Natural killer cell (primary cell): Measurements from ENCODE around the gene CLNK. TPM values are rescaled to one million over a fixed set of nuclear protein-coding genes. Genes with fewer than 3 reads are reported as not detected.

ENCODE experiments used
- ATAC-seq, 3 donors: fragments of 150-1000 bp in 2 of 3; fragments of 200-7000 bp in 1 of 3; cut with Tn5 transposase; 1 replicate in 1 of 3; 2 replicates in 2 of 3; pipeline ENCODE4 v1.10.0; 2021; ENCODE audit warnings: mild to moderate bottlenecking in 2 of 3, moderate library complexity in 2 of 3
- DNase-seq, 2 donors: peaks; one replicate each; pipeline versions ENCODE4 v3.0.0 to v3.0.0-alpha.2; 2013 to 2021; ENCODE audit warnings: mixed read lengths in 1 of 2
- H3K27ac ChIP-seq: one replicate; pipeline ENCODE4 v1.5.1; 2013; ENCODE audit warnings: mild to moderate bottlenecking, low read length
- H3K27me3 ChIP-seq: one replicate; pipeline ENCODE4 v1.6.1; 2013; ENCODE audit warnings: low read length; ENCODE audit not compliant: control insufficient read depth, insufficient read depth
- H3K36me3 ChIP-seq: one replicate; pipeline ENCODE4 v1.6.1; 2013; ENCODE audit warnings: low read length; ENCODE audit not compliant: control insufficient read depth, insufficient read depth
- H3K4me1 ChIP-seq: one replicate; pipeline ENCODE4 v1.6.1; 2013; ENCODE audit warnings: low read length; ENCODE audit not compliant: control insufficient read depth, insufficient read depth
- H3K4me3 ChIP-seq: one replicate; pipeline ENCODE4 v1.5.1; 2013; ENCODE audit warnings: low read length
- H3K9me3 ChIP-seq: one replicate; pipeline ENCODE4 v1.6.1; 2013; ENCODE audit warnings: low read length; ENCODE audit not compliant: control insufficient read depth, insufficient read depth
- H3K27ac Mint-ChIP-seq, 2 donors: one replicate each; pipeline ENCODE4 v1.8.0; 2022; ENCODE audit warnings: mild to moderate bottlenecking in 2 of 2, mixed read lengths in 2 of 2, moderate library complexity in 1 of 2
- H3K27me3 Mint-ChIP-seq, 2 donors: one replicate each; pipeline ENCODE4 v1.8.0; 2022; ENCODE audit warnings: low read depth in 2 of 2, mixed read lengths in 2 of 2
- H3K36me3 Mint-ChIP-seq: one replicate; pipeline ENCODE4 v1.8.0; 2022; ENCODE audit warnings: mixed read lengths
- H3K4me1 Mint-ChIP-seq, 2 donors: one replicate each; pipeline ENCODE4 v1.8.0; 2022; ENCODE audit warnings: mixed read lengths in 2 of 2
- H3K4me3 Mint-ChIP-seq: one replicate; pipeline ENCODE4 v1.8.0; 2022; ENCODE audit warnings: mild to moderate bottlenecking, moderate library complexity, mixed read lengths
- H3K9me3 Mint-ChIP-seq, 2 donors: one replicate each; pipeline ENCODE4 v1.8.0; 2022; ENCODE audit warnings: mixed read lengths in 2 of 2
- WGBS: methylation state at CpG from one replicate; pipeline ENCODE4 v1.1.7; 2013; ENCODE audit warnings: missing lambda C conversion rate; ENCODE audit not compliant: insufficient coverage; 5-methylcytosine and 5-hydroxymethylcytosine counted together
- intact Hi-C: fragments of 100-400 bp; cut with micrococcal nuclease; formaldehyde crosslinking; loops from one replicate; pipeline ENCODE4 v1.14.2; 2022
- total RNA-seq, 4 donors: library from RNA; stranded (reverse); fragments of 120-200 nt in 1 of 4; gene quantifications; one replicate each; pipeline versions ENCODE4 v1.2.3 to v1.2.4, GENCODE V29; 2013 to 2022
- TF ChIP-seq, protein P1 (sequence below): fragments of 200-600 bp; IDR thresholded peaks from one replicate; pipeline ENCODE4 v1.8.0; 2022; ENCODE audit warnings: antibody characterized with exemption

The CLNK gene
- total RNA-seq, 3 donors from 2014 or later (not counting 1 experiment from before 2014, with no cell fraction given): 1.00 to 1.1 (median 1.0) TPM

DNA sequence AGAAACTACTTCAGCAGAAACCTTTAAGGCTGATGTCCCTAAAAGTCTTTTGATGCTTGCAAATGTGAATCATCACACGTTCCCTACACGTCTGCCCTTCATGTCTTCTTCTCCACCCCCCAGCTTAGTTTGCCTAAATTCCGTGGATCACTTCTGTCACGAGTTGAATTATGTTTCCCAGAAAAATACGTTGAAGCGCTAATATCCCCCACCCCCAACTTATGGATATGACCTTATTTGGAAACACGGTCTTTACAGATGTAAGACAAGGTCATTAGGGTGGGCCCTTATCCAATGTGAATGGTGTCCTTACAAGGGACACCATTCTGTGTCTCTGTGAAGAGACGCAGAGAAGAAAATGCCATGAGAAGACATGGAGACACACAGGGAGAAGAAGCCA, 225.3 kb downstream of the CLNK start:
- Mint-ChIP-seq H3K4me1 (peaks cover 20 to 24% of the 10 kb centered on the region in 2 donors), H3K27ac (no peak overlapping the region), H3K36me3 (no peaks in the 10 kb centered on the region), H3K27me3 (peaks cover 23 to 36% of the 10 kb centered on the region in 2 donors), H3K4me3 (no peak overlapping the region), H3K9me3 (no peaks in the 10 kb centered on the region)
- Histone ChIP-seq H3K27ac (no peak overlapping the region), H3K4me3 (no peak overlapping the region), H3K9me3 (no peaks in the 10 kb centered on the region), H3K4me1 (peaks cover 23% of the 10 kb centered on the region), H3K36me3 (peaks cover 2% of the 10 kb centered on the region), H3K27me3 (peaks cover 19% of the 10 kb centered on the region)
- 96% methylated on average over 8 of the region's 8 CpGs for WGBS
- ATAC-seq (no peak), DNase-seq (no peak)
- TF ChIP-seq, protein P1, sequence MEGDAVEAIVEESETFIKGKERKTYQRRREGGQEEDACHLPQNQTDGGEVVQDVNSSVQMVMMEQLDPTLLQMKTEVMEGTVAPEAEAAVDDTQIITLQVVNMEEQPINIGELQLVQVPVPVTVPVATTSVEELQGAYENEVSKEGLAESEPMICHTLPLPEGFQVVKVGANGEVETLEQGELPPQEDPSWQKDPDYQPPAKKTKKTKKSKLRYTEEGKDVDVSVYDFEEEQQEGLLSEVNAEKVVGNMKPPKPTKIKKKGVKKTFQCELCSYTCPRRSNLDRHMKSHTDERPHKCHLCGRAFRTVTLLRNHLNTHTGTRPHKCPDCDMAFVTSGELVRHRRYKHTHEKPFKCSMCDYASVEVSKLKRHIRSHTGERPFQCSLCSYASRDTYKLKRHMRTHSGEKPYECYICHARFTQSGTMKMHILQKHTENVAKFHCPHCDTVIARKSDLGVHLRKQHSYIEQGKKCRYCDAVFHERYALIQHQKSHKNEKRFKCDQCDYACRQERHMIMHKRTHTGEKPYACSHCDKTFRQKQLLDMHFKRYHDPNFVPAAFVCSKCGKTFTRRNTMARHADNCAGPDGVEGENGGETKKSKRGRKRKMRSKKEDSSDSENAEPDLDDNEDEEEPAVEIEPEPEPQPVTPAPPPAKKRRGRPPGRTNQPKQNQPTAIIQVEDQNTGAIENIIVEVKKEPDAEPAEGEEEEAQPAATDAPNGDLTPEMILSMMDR: no peak
- intact Hi-C loops: loop anchor here (10.0 kb wide), 1 partner anchor 1015 kb away; no protein-coding TSS in a partner anchor

GRCh38 chr4:10458177-10458576, 226.4 kb downstream of the CLNK start:
- 82% methylated on average over 13 of the region's 13 CpGs for WGBS
- intact Hi-C loops: loop anchor here (10.0 kb wide), 1 partner anchor 1017 kb away; no protein-coding TSS in a partner anchor
- no peaks in the 10 kb centered on the region for H3K9me3 Mint-ChIP-seq
- peaks cover 23% of the 10 kb centered on the region for H3K4me1 ChIP-seq
- H3K36me3 ChIP-seq: peaks cover 4% of the 10 kb centered on the region
- H3K27ac Mint-ChIP-seq: peak overlapping the region in 1 of 2 donors; percentile 45
- peaks cover 24 to 25% of the 10 kb centered on the region in 2 donors for H3K4me1 Mint-ChIP-seq
- peak overlapping the region; percentile 76 for H3K4me3 Mint-ChIP-seq
- H3K27ac ChIP-seq: no peak overlapping the region
- no peaks in the 10 kb centered on the region for H3K36me3 Mint-ChIP-seq
- TF ChIP-seq, protein P1: no peak
- peaks cover 14% of the 10 kb centered on the region for H3K27me3 ChIP-seq
- H3K27me3 Mint-ChIP-seq: peaks cover 17 to 25% of the 10 kb centered on the region in 2 donors
- no peaks in the 10 kb centered on the region for H3K9me3 ChIP-seq
- ATAC-seq (no peak), DNase-seq (peak in 1 of 2 donors; percentile 6)
- H3K4me3 ChIP-seq: no peak overlapping the region

GRCh38 chr4:10457255-10457801, 227.2 kb downstream of the CLNK start, which contains the start of gene ZNF518B:
ZNF518B (minus strand) TSS chr4:10457426; CDS start chr4:10446328, 11,098 bp downstream.
- Histone ChIP-seq H3K4me1 (peaks cover 23% of the 10 kb centered on the region), H3K27me3 (peaks cover 9% of the 10 kb centered on the region), H3K36me3 (peaks cover 6% of the 10 kb centered on the region), H3K9me3 (no peaks in the 10 kb centered on the region), H3K4me3 (peak within 1 kb of the TSS; percentile 51), H3K27ac (peak within 1 kb of the TSS; percentile 64)
- H3K36me3 Mint-ChIP-seq: no peaks in the 10 kb centered on the region
- H3K27ac Mint-ChIP-seq: peak within 1 kb of the TSS; percentile 82 to 86
- H3K27me3 Mint-ChIP-seq: peaks cover 9 to 16% of the 10 kb centered on the region in 2 donors
- peak; percentile 84 to 91 for DNase-seq
- TF ChIP-seq, protein P1: no peak
- H3K4me1 Mint-ChIP-seq: peaks cover 25 to 26% of the 10 kb centered on the region in 2 donors
- H3K4me3 Mint-ChIP-seq: peak within 1 kb of the TSS; percentile 87
- no peaks in the 10 kb centered on the region for H3K9me3 Mint-ChIP-seq
- intact Hi-C loops: loop anchor here (2.0 to 10.0 kb wide), 2 partner anchors 341 to 1017 kb away; partner anchors contain the start of gene WDR1
- peak; percentile 72 to 85 (median 82) for ATAC-seq
- WGBS: 6% methylated on average over 60 of the region's 60 CpGs
